DMS53 treated with DMSO at 0.1 percent for 48 hours (cell line): ENCODE measurements around the gene DHRS7.
A peak's percentile ranks its signal among the peaks of the same experiment; 100 is the strongest.

Experiments used
- DNase-seq: peaks from one replicate; lab custom pipeline; 2025; ENCODE audit not compliant: unreplicated experiment; lab: John Stamatoyannopoulos, UW

DHRS7 gene

GRCh38 chr14:60188115-60188514, 22.9 kb upstream of the DHRS7 start:
- no peak for DNase-seq

DNA sequence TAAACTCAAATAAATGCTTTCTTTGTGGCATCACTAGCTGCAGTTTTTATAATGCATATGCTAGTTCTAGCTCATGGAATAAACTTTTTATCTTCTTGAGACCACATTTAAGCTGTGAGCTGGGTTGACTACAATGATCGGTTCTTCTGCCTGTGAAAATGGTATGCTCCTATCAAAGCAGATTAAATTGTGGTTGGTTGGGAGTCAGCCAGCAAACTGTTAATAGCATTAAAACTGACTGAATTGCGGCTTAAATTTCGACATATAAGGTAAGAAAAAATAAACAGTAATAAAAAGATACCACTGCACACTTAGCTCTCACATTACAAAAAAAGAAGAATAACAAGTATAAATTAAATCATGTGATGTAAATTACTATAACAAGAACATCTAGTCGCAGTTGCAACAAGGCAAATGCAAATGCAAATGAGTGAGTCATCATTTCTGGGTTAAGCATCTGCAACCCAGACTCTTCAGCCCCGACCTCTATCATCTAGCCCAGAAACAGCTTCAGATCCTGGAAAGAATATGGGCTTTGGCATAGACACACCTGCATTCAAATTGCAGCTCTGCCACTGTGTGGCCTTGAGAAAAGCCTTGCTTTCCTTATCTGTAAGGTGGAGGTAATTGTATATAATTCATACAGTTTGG, 19.8 kb upstream of the DHRS7 start:
- DNase-seq: no peak

- peak; percentile 30 for DNase-seq
These were observed 19.1 kb upstream of the DHRS7 start for GRCh38 chr14:60184146-60184904.

DNA sequence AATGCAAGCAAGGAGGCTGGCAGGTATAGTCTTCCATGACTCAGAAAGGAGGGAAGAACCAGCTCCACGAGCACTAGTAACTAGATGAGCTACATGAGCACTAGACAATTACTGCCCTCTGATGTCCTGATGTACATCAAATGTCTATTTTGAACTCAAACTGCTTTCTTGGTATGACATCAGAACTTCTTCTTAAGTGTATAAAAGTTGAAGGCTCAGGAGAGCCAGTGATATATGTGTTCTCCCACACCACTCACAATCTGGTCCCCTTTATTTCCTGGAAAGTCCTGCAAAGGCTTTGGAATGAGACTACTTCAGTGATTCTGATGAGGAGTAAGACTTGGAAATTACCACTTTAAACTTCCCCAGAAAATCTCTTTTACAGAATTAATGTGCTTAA, 18.5 kb upstream of the DHRS7 start:
- DNase-seq: no peak

GRCh38 chr14:60183138-60183537, 17.9 kb upstream of the DHRS7 start:
- DNase-seq: no peak

DNA sequence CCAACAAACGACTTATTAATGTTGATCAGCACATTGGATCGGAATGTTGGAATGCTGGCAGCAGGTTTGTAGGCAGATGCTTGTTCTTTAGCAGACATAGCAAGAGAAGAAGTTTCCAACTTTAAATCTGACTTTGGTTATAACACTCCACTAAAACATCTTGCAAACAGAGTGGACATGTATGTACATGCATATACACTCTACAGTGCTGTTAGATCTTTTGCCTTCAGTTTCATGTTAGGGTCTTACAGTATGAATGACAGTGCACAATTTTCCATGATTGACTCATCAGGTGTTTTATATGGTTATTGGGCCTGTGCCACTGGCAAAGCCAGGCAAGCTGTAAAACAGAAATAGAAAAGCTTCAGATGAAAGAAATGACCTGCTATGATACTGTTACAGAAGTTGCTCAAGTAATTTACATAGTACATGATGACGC, 14.3 kb upstream of the DHRS7 start:
- DNase-seq: no peak

DNA sequence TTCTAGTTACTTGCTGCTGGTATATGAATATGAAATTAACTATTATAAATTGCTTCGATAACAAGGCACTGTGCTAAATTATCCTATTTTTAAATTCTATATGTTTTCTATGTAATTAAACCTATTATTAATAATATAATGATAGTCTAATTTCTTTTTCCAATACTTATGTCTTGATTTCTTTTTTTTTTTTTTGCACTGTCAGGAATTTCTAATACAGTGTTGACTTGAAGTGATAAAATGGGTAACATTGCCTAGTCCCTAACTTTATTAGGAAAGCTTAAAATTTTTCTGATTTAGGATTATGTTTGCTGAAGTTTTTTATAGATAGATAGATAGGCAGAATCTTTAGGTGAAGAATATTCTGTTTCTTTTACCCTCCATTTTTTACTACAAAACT, 13.6 kb upstream of the DHRS7 start:
- DNase-seq: no peak

DNA sequence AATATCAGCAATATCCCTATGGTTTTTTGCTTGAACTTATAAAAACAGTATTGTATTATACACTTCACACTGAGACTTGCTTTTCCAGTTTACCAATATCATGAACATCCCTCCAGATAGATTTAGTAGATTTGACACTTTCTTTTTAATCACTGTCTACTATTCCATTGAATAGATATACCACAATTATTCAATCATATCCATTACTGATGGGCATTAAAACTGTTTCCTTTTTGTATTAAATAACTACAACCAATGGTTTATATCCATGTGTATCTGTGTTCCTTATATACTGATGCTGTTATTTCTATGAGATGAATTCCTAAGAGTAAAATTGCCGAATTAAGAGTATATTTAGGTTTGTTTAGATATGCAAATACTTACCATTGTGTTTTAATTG, 13.0 kb upstream of the DHRS7 start:
- DNase-seq: no peak

DNA sequence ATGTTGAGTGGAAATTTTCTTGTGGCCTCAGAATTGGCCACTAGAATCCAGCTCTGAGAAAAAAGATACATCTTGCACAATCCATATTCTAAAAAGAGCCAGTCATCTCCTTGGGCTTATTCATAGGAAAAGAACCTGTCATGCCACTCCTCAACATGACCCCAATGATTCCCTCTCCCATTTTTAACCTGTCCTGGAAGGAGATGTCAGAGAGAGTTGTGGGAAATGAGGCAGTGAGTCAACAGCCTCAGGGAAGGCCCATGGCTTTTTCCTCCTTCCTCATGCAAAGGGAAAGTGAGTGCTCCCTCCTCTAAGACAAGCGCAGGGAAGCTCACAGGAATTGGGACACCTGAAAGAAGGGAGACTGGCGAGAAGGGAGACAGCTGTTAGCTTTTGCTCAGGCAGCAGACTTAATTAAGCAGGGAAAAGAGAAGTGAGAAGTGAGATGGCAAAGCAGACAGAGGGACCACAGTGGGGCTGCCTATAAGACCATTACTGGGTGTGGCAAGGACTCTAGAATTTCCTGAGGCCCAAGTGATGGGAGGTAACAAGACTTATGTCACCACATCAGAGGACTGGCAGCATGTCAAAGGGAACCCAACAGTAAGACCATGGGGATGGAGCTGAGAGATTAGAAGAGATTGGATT, 10.2 kb upstream of the DHRS7 start:
- DNase-seq: no peak

GRCh38 chr14:60174352-60175254, 9.4 kb upstream of the DHRS7 start:
- no peak for DNase-seq

GRCh38 chr14:60171690-60172089, 6.5 kb upstream of the DHRS7 start:
- DNase-seq: no peak

GRCh38 chr14:60170948-60171347, 5.8 kb upstream of the DHRS7 start:
- DNase-seq: no peak

DNA sequence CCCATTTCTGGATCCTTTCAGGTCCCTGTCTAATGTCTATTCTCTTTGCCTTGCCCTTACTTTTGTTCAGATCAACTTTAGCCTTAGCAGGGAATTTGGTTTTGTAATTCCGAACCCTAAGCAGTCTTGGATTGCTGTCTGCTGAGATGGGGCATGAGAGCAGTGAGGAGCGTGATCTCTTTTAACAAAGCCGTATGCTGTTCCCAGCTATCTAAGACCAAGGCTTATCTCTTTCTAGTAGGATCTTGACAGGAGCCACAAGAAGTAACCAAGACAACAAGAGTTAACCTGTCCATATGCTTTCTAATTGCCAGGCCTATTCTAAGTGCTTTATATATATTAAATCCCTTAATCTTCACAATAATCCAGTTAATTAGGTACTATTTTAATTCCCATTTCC, 4.5 kb upstream of the DHRS7 start:
- DNase-seq: no peak

- no peak for DNase-seq
These were observed 944 bp upstream of the DHRS7 start for GRCh38 chr14:60166142-60166541.

DNA sequence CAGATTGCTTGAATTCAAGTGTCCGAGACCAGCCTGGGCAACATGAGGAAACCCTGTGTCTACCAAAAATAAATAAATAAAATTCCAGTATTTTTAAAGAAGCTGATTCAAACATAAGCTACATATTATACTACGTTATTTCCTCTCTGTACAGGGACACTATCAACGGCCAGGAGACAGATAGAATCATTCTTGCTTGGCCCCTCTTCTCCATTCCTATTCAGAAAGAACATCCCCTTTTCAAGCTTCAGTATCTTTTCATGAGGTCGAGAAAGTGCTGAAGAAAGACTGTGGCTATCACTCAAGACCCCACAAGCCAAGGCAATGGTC, 314 bp upstream of the DHRS7 start:
- no peak for DNase-seq

DNA sequence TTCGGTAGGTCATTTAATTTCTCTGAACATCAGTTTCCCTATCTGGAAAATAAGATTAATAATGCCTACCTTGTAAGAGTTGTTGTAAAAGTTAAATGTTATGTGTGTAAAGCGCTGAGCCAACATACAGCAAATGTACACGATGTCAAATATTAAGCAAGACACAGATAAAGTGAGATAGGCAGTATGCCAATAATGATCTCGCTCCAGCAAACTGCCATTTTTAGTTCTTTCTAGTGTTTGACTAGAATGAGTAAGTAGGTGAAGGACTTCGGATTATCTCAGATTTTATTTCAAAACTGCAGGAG, 840 bp downstream of the DHRS7 start:
- DNase-seq: no peak

DNA sequence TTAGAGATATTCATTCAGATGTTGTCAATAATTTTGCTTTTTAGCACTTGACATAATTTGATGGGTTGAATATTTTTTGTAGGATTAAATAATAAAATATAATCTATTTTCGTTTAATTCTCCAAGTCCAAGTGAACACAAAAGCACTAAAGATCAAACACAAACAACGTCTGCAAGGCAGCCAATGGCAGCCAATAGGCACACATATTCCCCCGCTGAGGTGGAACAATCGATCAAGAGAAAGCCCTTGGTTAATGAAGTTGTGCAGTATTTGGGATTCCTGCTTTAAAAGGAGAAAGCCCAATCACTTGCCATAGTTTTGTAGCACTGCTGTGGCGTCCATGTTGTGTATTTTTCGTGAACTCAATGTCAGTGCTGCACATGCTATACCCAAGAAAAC, 1.5 kb downstream of the DHRS7 start:
- no peak for DNase-seq

- DNase-seq: peak; percentile 78
These were observed 3.7 kb downstream of the DHRS7 start for GRCh38 chr14:60161196-60162107.

DNA sequence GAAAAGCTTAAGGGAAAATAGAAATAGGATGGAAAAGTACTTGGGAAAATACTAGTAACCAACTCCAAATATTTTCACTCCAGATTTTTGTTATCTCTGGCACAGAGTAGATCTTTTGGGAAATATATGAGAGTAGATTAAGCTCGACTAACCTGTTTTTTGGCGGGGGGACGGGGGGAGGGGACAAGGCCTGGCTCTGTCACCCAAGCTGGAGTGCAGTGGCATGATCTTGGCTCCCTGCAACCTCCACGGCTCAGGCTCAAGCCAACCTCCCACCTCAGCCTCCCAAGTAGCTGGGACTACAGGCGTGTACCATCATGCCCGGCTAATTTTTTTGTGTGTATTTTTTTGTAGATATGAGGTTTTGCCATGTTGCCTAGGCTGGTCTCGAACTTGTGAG, 4.8 kb downstream of the DHRS7 start:
- DNase-seq: no peak

DNA sequence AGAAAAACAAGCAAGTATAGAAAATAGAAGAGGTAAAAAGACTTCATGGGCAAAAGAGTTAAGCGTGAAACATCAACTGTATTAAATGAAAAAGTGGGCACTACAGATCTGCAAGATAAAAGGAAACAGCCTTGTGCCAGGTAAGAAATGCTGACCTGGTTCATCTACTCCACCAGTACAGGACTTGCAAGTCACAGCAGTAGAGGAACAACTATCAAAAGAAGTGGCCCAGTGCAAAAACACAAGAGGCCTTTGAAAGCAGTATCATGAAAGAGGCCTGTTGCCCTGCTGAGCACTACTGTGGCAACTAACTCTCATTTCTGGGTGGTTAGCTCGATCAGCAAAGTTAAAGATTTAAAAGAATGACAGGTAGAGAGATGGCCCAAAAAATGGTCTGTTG, 10.5 kb downstream of the DHRS7 start:
- DNase-seq: no peak

GRCh38 chr14:60153991-60154390, 11.2 kb downstream of the DHRS7 start:
- DNase-seq: no peak
